ENCODE measurements around the gene ZNF69.
A peak's percentile ranks its signal among the peaks of the same experiment; 100 is the strongest.
"Not testable (repeated sequence)": the region's sequence is repeated elsewhere in the genome, so short reads cannot be mapped to it uniquely, and the experiment has no call there.

Gene ZNF69

GRCh38 chr19:11887611-11888531 is at the start of gene ZNF69:
Gene ZNF69, plus strand, starts transcription at chr19:11887782. Its CDS starts 142 bp downstream, at chr19:11887924.
- DNase-seq, result no peak

GRCh38 chr19:11843722-11844121 is 43.9 kb upstream of the ZNF69 start:
- no peak for DNase-seq

GRCh38 chr19:11847615-11848014 is 40.0 kb upstream of the ZNF69 start:
- not testable (repeated sequence) for DNase-seq

DNA sequence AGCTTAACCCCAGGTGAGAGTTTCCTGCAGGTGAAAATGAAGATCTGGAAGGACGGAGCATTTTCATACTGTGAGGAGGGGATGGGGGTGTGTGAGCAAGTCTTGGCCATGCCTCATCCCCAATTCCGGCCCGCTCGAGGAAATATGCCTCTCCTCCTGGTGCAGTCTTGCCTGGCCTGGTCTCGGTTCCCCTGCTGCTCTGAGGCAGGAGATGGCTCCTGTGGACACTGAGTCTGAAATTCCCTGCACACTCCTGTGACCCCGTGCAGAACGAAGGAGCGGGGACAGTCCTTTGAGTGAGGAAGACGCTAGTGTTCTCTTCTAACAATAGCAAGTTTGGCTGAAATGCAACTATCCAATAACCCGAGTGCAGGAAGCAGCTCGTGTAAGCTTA is 39.4 kb upstream of the ZNF69 start:
- DNase-seq, result no peak

DNA sequence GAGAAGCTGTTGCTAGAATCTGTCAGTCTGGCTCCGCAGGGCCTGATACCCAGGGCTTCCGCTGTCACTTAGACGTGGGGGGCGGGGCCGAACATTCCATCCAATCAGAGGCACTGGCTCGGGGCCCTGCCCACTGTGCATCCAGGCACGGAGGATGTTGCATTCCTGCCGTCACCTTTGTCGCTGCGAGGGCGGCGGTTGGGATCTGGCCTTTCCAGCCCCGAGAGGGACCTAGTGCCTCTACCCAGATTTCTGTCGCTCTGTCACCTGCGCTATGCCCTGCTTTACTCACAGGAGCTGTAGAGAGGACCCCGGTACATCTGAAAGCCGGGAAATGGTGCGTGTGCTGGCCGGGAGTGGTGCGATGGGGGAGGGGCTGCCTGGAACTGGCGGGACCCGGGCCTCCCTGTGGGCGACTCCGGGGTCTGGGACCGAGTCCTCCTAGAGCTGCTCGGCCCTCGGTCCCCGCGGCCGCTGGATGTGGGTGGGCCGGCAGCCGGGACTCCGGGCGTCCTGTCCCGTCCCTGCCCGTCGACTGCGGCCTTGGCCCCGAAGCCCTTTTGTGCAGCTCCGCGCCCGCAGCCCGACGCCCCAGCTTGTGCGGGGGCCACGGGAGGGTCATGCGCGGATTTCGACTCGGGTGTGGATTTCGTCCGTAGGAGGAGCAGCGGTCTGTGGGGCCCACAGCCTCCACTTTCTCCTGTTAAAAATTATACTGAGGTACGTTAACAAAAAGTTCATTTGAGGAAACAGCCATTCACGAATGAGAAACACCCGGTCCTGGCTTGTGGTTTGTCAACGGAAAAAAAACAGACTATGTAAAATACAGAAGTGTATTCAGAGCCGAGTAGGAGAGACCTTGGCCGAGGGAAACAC is 38.8 kb upstream of the ZNF69 start, which contains the start of gene ZNF439:
ZNF439 (plus strand) TSS at position 133 of the 876 bp plus-strand sequence; CDS start at position 275, 142 bp downstream.
- peak; percentile 14 for DNase-seq

GRCh38 chr19:11850289-11850688 is 37.3 kb upstream of the ZNF69 start:
- DNase-seq, result not testable (repeated sequence)

DNA sequence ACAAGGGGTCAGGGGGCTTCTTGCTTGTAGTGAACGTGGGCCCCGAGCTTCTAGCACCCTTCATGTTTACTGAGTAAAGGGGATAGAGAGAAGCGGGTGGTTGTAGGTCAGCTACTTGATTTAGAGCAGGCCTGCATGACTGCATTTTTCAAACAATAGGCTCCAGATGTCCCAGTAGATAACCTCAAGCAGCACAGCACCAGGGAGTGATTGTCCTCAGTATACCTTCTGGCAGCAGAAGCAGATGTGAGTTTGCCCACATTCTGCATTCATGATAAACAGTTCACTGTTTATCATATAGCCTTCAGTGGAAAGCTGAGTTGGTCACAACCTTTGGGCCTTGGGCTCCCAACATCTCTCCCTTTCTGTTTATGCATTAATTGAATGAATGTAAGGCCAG is 34.2 kb upstream of the ZNF69 start:
- no peak for DNase-seq

GRCh38 chr19:11856596-11857250 is 30.9 kb upstream of the ZNF69 start:
- no peak for DNase-seq

- no peak for DNase-seq
These were observed 26.9 kb upstream of the ZNF69 start for GRCh38 chr19:11860721-11861120.

DNA sequence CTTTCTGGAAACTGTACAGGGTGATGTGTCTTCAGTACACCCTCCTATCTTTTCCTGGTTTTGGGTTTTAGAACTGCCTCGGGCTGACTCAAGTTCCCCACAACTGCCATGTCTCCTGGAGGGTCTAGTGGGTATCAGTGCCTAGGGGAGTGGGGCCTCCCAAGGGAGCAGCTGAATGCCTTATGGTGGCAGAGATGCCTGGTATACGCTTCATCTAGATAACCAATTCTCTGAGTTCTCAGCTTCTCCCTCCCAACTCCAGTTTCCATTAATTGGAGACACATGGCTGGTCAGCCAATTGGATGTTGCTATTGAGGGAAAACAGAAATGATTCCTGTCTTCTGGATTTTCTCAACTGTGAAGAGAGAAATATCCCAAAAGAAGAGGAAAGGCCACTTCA is 26.3 kb upstream of the ZNF69 start:
- DNase-seq, result no peak

- DNase-seq, result not testable (repeated sequence)
These were observed 19.8 kb upstream of the ZNF69 start for GRCh38 chr19:11867766-11868165.

- no peak for DNase-seq
These were observed 19.4 kb upstream of the ZNF69 start for GRCh38 chr19:11868188-11868587.

- DNase-seq, result no peak
These were observed 15.0 kb upstream of the ZNF69 start for GRCh38 chr19:11872624-11873023.

DNA sequence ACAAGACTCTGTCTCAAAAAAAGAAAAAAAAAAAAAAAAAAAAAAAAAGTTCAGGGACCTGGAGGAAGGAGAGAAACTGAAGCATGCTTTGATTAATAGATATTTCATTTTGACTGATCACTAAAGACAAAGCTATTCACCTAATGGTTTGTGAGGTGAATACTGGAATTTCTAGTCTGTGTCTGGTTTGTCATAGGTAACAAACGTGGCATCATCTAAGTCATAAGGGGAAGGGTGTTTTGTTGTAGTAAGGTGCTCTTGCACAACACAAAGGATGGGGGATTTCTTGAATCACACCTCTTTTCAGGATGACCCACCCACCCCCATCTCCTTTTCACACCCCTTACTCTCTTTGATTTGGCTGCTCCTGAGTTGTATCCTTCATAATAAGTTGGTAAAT is 13.8 kb upstream of the ZNF69 start:
- no peak for DNase-seq

DNA sequence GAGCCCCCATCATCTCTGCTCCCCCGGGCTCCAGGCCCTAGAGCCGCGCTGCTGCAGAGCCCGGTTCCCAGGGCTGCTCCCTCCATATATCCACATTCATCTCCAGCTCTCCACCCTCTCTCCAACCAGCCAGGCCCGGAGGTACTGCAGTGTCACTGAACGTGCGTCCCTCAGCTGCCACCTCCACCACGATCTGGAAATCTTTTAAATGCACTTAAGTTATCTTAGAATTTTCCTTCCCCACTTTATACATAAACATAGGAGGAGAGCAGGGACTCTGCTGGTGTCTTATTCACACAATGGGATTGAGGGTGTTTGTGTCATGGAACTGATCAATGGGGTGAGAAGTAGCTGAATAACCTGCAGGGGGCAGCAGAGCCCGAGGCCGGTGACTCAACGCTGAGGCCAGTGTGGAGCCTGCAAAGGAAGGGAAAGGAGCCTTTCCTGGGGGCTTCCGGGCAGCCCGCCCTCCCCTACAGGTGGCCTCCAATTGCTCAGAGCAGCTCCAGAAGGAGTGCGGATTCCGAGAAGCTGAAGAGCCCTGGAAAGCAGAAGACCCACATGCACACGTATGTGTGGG is 7.8 kb upstream of the ZNF69 start:
- not testable (repeated sequence) for DNase-seq

- DNase-seq, result no peak
These were observed 7.0 kb upstream of the ZNF69 start for GRCh38 chr19:11880598-11880997.

DNA sequence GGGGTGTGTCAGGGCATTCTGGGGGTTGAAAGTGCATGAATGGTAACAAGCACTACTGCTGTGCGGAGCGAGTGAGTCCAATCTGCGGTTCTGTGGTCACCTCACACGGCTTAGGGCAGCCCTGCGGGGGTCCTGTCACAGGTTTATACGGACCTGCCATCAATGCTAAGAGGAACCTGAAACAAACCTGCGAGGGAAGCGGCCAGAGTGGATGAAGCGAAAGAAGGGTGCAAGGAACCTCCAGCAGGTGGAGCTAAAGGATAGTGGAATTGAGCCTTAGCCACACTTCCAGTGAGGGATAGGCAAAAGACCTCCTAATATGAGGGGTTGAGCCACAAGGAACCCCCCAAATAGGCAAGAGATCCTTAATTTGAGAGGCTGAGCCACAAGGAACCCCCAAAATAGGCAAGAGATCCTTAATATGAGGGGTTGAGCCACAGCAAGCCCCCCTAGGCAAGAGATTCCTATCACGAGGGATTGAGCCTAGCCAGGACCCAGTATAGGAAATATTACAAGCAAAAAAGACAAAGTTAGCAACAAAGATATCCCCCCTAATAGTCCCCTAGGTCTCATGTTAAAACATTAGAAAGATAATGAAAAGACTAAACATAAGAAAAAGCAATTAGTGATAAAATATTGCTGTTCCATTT is 6.3 kb upstream of the ZNF69 start:
- DNase-seq, result no peak

- DNase-seq, result no peak
These were observed 5.0 kb upstream of the ZNF69 start for GRCh38 chr19:11882606-11883005.

GRCh38 chr19:11887234-11887610 is 360 bp upstream of the ZNF69 start:
- DNase-seq, result no peak

GRCh38 chr19:11889901-11890300 is 2.3 kb downstream of the ZNF69 start:
- not testable (repeated sequence) for DNase-seq

- no peak for DNase-seq
These were observed 3.1 kb downstream of the ZNF69 start for GRCh38 chr19:11890634-11891033.

- no peak for DNase-seq
These were observed 7.3 kb downstream of the ZNF69 start for GRCh38 chr19:11894851-11895250.

Data from NCI-H187 treated with DMSO at 0.1 percent for 48 hours (cell line).